Adrenal gland (tissue), 5 donors: ENCODE measurements around the gene SLC24A3.

Source experiments
- CTCF ChIP-seq, 6 experiments: fragments of 450-650 bp in 4 of 6; fragments of 200-600 bp in 2 of 6; sonication (generic) in 1 of 6; IDR thresholded peaks; 1 replicate in 5 of 6; 2 replicates in 1 of 6; pipeline versions ENCODE4 v1.5.1 to v1.8.0; 2016 to 2021; ENCODE audit warnings: antibody characterized with exemption in 6 of 6, mild to moderate bottlenecking in 2 of 6, moderate library complexity in 1 of 6
- POLR2A ChIP-seq, 2 donors: fragments of 450-650 bp; IDR thresholded peaks; one replicate each; pipeline ENCODE4 v1.6.1; 2017; ENCODE audit warnings: antibody characterized with exemption in 2 of 2, mild to moderate bottlenecking in 2 of 2, moderate library complexity in 1 of 2
- donor health status: DM: no; HTN: no; CAD: no.

DNA sequence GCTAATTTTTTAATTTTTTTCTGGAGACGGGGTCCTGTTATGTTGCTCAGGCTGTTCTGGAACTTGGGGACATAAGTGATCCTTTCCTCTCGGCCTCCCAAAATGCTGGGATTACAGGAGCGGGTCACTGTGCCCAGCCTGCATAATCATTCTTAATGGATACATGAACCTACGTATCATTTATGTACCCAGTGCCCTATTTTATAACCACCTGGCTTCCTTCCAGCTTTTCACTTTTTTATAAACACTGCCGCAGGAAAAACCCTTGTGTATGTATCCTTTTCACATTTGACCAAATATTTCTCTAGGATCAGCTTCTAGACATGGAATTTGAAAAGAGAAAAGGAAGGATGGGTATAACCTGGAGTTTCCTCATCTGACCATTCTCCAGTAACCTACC is 460.1 kb downstream of the SLC24A3 start:
- TF ChIP-seq POLR2A (IDR thresholded peaks at IDR 0.05) = no peak
- TF ChIP-seq CTCF (IDR thresholded peaks at IDR 0.05) = no peak
